NCI-H1694 (cell line): ENCODE measurements around the gene TAF5.
"Not testable (repeated sequence)": the region's sequence is repeated elsewhere in the genome, so short reads cannot be mapped to it uniquely, and the experiment has no call there.

ENCODE experiments used
- DNase-seq: peaks from one replicate; lab custom pipeline; 2025; lab: John Stamatoyannopoulos, UW

The TAF5 gene

DNA sequence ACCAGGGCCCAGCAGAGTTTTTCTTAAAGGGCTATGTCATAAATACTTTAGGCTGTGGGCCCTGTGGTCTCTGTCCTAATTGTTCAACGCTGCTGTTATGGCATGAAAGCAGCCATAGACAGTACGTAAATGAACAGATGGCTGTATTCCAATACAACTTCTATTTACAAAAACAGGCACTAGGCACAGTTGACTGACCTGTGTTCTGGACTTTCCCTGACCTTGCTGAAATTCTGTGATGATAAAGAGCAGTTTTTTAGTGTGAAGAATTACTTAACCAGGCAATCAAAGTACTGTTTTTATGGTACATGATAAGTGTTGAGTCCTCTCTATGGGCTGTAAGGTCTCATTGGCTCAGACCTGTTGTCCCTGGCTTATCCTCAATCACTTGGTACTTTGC is 45.8 kb downstream of the TAF5 start:
- DNase-seq = no peak

DNA sequence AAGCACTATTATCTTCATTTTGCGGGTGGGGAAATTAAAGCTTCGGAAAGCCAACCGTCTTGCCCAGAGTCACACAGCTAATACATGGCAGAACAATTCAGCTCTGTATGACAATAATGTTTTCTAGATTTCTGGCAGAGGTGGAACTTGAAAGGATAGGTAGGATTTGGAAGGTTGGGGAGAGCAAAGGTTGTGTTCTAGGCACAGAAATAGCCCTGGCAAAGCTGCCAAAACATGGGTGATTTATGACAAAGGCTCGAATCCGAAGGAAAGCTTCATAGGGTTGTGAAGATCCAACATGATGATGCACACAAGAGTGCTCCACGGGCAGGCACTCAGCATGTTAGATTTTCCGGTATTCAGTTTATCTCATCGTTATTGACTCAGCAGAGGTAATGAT is 47.8 kb downstream of the TAF5 start:
- no peak for DNase-seq

DNA sequence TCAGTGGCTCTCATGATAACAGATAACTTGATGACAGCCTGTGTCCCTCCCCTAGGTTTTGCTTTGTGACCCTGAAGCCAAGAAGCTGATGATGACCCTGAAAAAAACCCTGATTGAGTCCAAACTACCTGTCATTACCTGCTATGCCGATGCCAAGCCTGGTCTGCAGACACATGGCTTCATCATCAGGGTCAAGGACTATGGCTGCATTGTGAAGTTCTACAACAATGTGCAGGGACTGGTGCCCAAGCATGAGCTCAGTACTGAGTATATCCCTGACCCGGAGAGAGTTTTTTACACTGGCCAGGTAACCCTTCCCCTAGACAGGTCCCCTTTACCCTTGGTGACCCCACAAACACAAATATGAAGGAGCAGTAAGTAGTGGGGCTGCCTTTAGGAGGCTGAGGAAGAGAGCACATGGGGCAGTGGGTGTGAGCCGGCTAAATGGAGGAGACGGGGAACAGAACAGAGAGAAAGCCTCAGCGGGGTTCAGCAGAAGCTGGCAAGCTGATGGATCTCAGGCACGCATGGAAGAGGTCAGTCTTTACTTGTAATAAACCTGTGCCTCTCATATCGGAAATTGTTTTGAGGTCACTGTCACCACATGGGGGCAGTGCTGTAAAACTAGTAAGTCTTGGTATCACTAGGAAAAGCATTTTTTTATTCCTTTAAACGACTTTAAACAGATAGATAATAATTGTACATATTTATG is 48.8 kb downstream of the TAF5 start:
- DNase-seq = peak; percentile 28

DNA sequence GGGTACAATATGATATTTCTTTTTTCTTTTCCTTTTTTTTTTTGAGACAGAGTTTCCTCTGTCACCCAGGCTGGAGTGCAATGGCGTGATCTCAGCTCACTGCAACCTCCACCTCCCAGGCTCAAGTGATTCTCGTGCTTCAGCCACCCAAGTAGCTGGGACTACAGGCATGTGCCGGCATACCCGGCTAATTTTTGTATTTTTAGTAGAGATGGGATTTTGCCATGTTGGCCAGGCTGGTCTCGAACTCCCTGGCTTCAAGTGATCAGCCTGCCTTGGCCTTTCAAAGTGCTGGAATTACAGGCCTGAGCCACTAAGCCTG is 49.3 kb downstream of the TAF5 start:
- DNase-seq = not testable (repeated sequence)

DNA sequence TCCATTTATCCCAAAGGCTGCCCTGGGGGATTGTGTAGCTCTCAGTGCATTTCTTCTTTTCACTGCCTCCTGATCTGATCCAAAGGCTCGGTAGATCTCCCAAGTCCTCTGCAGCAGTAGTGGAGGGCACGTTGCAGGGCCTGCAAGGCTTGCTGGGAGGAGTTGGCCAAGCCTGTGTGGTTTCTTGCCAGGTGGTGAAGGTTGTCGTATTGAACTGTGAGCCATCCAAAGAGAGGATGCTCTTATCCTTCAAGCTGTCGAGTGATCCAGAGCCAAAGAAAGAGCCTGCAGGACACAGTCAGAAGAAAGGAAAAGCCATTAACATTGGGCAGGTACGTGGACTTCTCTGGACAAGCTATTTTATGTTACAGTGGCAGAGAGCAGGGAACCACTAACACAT is 49.8 kb downstream of the TAF5 start:
- no peak for DNase-seq

DNA sequence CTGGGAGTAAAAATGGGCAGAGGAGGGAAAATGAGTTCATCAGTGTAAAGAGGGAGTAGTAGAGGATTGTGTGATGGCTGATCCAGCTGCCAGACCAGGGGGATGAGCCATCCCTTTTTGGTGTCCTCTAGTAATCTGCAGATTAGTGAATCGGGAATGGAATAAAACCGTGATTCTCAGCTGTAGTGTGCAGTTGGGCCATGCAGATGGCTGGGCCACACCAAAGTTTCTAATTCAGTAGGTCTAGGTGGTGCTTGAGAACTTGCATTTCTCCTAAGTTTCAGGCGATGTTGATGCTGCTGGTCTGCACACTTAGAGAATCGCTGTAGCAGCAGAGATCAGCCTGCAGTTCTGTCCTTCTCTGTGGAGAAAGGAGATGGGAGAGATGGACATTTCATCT is 51.3 kb downstream of the TAF5 start:
- DNase-seq = no peak

DNA sequence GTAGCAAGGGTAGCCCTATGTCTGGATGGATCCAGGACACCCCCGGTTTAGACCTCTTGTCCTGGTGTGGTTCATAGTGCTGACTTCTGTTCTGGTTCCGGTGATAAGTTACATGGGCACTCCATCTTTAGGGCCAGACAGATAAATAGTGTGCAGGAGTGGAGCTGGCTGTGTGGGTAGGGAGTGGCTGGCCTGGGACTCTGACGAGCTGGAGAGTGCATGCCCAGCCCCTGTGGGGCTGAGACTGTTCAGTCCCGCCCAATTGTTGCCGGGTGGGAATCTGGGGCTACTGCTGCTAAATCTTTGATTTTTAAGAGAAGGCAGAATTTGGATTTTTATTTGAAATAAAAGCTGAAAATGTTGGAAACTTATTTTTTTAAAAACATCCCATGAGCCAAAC is 56.0 kb downstream of the TAF5 start:
- no peak for DNase-seq

DNA sequence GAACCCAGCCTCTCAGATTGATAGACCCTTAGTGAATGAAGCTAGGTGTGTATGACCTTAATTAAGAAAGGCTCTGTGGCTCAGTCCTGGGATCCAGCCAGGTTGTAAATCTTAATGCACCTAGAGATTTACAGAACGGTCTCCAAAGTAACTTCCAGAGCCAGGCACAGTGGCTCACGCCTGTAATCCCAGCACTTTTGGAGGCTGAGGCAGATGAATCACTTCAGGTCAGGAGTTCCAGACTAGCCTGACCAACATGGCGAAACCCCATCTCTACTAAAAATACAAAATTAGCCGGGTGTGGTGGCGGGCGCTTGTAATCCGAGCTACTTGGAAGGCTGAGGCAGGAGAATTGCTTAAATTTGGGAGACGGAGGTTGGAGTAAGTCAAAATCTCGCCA is 60.1 kb downstream of the TAF5 start:
- DNase-seq = no peak

DNA sequence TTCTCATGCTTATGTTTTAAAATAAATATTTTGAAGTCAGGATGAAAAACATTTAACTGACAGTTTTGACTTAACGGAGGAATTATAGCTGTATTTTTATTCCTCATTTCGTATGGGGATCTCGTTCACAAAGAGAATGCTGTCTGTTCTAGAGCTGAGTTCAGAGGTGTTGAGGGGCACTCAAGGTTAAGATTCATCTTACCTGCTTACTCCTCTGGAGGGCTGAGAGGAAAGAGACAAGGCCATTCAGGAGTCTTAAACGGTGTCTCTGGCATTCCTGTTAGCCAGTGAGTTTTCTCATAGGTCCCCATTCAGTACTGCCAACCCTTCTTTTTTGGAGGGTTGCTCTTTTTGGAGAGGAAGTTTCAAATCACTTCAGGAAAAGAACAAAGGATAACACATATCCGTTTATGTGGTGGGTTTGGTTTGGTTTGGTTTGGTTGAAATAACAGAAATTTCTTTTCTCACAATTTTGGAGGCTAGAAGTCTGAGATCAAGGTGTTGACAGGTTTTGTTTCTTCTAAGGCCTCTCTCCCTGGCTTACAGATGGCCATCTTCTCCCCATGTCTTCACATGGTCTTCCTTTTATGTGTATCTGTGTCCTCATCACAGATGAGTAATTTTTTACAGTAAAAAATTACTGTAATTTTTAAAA is 61.3 kb downstream of the TAF5 start:
- no peak for DNase-seq

DNA sequence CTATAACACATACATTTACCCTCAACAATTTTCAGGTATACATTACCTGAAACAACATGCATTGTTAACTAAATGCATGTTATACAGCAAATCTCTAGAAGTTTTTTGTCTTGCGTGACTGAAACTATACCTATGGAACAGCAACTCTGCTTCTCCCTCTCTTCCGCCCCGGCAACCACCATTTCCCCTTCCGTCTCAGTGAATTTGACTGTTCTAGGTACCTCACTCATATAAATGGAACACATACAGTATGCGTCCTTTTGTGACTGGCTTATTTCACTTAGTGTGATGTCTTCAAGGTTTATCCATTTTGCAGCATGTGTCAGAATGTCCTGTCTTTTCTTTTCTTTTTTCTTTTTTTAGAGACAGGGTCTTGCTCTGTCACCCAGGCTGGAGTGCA is 61.9 kb downstream of the TAF5 start:
- no peak for DNase-seq

DNA sequence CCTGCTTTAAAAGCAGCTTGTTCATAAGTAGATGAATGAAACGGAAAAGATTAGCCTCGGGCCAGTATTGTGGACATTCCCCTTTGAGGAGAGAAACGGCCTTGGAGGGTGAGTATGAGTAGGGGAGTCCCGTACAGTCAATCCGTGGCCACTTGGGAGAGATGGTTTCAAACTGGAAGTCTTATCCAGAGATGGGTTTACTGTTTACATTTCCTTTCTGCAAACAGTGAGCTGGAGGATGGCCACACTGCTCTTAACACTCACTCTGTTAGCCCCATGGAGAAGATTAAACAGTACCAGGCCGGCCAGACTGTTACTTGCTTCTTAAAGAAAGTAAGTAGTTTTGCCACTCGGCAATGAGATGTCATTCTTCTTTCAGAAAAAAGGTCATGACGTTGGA is 64.1 kb downstream of the TAF5 start:
- no peak for DNase-seq

DNA sequence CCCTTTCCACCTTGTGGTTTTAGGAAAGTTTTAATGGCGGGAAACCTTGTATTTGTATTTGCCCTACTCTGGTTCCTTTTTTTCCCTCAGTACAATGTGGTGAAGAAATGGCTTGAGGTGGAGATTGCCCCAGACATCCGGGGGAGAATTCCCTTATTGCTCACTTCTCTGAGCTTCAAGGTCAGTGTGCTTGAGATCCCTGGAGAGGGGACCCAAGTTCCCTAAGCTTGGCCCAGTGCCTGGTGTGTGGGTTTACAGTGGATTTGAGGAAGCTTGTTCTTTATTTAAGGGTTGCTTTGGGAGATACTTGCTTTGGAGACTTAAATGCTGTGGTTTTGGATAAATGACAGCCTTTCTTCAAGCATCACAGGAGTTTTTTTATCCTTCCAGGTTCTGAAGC is 66.1 kb downstream of the TAF5 start:
- DNase-seq = no peak
